ENCODE data around the gene OR5K1.
A peak's percentile ranks its signal among the peaks of the same experiment; 100 is the strongest.

The OR5K1 gene

DNA sequence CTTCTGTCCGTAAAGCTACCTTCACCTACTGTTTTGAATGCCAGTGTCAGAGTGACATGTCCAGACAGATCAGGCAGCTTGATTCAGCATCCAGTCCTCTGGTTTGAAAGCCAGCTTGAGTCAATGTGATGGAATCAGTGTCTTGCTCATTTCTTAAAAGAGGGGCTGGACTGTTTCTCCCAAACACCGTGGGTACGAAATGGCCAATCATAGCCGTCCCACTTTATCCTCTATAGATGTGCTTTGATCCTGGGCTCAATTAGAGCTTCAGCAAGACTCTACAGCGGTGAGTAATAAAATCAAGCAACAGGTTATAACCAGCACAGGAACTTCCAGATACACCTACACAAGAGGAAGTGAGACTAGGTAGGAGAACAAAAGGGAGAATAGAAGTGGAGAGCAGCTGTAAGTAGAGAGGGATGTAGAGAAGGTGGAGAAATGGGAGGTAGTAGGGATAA is 17.0 kb upstream of the OR5K1 start:
- no peaks in the 10 kb centered on the region for H3K9me3 ChIP-seq (ENCODE audit: severe bottlenecking)
- TF ChIP-seq, protein P1, sequence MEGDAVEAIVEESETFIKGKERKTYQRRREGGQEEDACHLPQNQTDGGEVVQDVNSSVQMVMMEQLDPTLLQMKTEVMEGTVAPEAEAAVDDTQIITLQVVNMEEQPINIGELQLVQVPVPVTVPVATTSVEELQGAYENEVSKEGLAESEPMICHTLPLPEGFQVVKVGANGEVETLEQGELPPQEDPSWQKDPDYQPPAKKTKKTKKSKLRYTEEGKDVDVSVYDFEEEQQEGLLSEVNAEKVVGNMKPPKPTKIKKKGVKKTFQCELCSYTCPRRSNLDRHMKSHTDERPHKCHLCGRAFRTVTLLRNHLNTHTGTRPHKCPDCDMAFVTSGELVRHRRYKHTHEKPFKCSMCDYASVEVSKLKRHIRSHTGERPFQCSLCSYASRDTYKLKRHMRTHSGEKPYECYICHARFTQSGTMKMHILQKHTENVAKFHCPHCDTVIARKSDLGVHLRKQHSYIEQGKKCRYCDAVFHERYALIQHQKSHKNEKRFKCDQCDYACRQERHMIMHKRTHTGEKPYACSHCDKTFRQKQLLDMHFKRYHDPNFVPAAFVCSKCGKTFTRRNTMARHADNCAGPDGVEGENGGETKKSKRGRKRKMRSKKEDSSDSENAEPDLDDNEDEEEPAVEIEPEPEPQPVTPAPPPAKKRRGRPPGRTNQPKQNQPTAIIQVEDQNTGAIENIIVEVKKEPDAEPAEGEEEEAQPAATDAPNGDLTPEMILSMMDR (IDR thresholded peaks at IDR 0.05; ENCODE audit: poor library complexity, severe bottlenecking): no peak
- peaks cover 23% of the 10 kb centered on the region for H3K4me1 ChIP-seq (ENCODE audit: insufficient read depth, poor library complexity, severe bottlenecking)
- ATAC-seq (ENCODE audit: low read depth) (peak; percentile 98), DNase-seq (ENCODE audit: low spot score) (peak; percentile 67)
- H3K36me3 ChIP-seq (ENCODE audit: low read depth): no peaks in the 10 kb centered on the region; the same call in 1 of the 2 replicates
- H3K27me3 ChIP-seq (ENCODE audit: insufficient read depth, poor library complexity, severe bottlenecking): no peaks in the 10 kb centered on the region
- H3K4me3 ChIP-seq (ENCODE audit: severe bottlenecking): no peak overlapping the region
- H3K27ac ChIP-seq (ENCODE audit: poor library complexity, severe bottlenecking): peak overlapping the region; percentile 61

DNA sequence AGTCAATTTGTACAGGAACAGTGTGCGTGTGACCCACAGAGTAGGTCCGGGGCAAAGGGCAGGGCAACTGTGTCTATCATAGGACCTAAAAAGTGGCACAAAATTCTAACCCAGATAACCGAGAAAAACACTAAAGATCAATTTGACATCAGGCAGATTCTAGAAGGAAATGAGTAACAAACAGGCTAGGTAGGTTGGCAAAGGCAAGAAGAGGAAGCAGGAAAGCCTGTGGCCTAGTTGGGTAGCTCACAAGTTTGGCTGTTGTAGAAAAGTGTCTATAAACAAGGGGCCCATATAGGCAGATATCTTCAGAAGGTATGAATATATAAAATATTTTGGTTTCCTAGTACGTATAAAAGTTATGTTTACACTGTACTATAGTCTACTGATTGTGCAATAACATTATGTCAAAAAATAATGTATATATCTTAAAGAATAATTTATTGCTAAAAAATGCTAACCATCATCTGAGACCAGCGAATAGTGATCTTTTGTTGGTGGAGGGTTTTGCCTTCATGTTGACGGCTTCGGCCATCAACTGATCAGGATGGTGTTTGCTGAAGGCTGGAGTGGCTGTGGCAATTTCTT is 13.3 kb upstream of the OR5K1 start:
- H3K36me3 ChIP-seq (ENCODE audit: low read depth): no peaks in the 10 kb centered on the region
- no peak for ATAC-seq (ENCODE audit: low read depth)
- H3K27ac ChIP-seq (ENCODE audit: poor library complexity, severe bottlenecking): no peak overlapping the region
- no peaks in the 10 kb centered on the region for H3K27me3 ChIP-seq (ENCODE audit: insufficient read depth, poor library complexity, severe bottlenecking)
- H3K9me3 ChIP-seq (ENCODE audit: severe bottlenecking): no peaks in the 10 kb centered on the region
- no peak for DNase-seq (ENCODE audit: low spot score)
- H3K4me1 ChIP-seq (ENCODE audit: insufficient read depth, poor library complexity, severe bottlenecking): peaks cover 23% of the 10 kb centered on the region
- no peak overlapping the region for H3K4me3 ChIP-seq (ENCODE audit: severe bottlenecking)
- TF ChIP-seq, protein P1 (IDR thresholded peaks at IDR 0.05; ENCODE audit: poor library complexity, severe bottlenecking): no peak

DNA sequence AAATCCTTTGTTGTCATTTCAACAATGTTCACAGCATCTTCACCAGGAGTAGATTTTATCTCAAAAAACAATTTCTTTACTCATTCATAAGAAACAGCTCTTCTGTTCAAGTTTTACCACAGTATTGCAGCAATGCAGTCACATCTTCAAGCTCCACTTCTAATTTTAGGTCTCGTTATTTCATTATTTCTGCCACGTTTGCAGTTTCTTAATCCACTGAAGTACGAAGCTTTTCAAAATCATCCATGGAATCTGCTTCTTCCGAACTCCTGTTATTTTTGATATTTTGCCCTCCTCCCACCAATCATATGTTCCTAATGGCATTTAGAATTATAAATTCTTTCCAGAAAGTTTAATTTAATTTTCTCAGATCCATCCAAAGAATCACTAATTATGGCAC is 12.6 kb upstream of the OR5K1 start:
- TF ChIP-seq, protein P1 (IDR thresholded peaks at IDR 0.05; ENCODE audit: poor library complexity, severe bottlenecking): no peak
- DNase-seq (ENCODE audit: low spot score) (no peak), ATAC-seq (ENCODE audit: low read depth) (no peak)
- no peaks in the 10 kb centered on the region for H3K36me3 ChIP-seq (ENCODE audit: low read depth)
- no peaks in the 10 kb centered on the region for H3K27me3 ChIP-seq (ENCODE audit: insufficient read depth, poor library complexity, severe bottlenecking)
- H3K4me1 ChIP-seq (ENCODE audit: insufficient read depth, poor library complexity, severe bottlenecking): peaks cover 19% of the 10 kb centered on the region
- no peak overlapping the region for H3K4me3 ChIP-seq (ENCODE audit: severe bottlenecking)
- H3K9me3 ChIP-seq (ENCODE audit: severe bottlenecking): no peaks in the 10 kb centered on the region
- H3K27ac ChIP-seq (ENCODE audit: poor library complexity, severe bottlenecking): no peak overlapping the region

DNA sequence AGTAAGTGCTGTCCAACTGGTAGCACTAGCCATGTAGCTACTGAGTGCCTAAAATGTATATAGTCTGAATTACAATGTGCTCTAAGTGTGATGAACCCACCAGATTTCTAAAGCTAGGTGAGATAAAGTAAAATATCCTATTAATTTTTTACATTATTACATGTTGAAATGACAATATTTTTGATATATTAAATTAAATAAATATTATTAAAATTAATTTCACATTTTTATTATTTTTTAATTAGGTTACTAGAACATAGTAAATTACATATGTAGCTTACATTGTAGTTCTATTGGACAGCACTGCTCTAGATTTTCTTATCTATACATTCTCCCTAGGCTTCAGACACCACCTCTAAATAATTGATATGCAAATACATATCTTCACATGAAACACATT is 9.2 kb upstream of the OR5K1 start:
- Histone ChIP-seq H3K36me3 (ENCODE audit: low read depth) (no peaks in the 10 kb centered on the region), H3K4me3 (ENCODE audit: severe bottlenecking) (no peak overlapping the region), H3K27ac (ENCODE audit: poor library complexity, severe bottlenecking) (no peak overlapping the region), H3K9me3 (ENCODE audit: severe bottlenecking) (no peaks in the 10 kb centered on the region), H3K4me1 (ENCODE audit: insufficient read depth, poor library complexity, severe bottlenecking) (no peaks in the 10 kb centered on the region), H3K27me3 (ENCODE audit: insufficient read depth, poor library complexity, severe bottlenecking) (no peaks in the 10 kb centered on the region)
- ATAC-seq (ENCODE audit: low read depth): no peak
- DNase-seq (ENCODE audit: low spot score): no peak
- TF ChIP-seq, protein P1 (IDR thresholded peaks at IDR 0.05; ENCODE audit: poor library complexity, severe bottlenecking): no peak

DNA sequence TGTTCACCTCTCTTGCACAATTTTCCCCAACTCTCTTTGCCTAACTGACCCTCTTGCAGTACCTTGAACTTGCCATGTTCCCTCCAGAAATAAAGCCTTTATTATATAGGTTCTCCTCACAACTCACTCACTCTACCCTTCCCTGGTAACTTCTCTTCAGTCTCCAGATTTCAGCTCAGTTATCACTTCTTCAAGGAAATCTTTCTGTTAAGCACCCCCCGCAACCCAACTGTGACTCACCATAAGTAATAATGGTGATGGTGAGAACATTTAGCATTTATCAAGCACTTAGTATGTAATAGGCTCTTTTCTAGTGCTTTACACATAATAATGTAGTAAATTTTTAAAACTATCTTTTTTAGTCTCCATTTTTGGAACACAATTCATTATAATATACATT is 8.1 kb upstream of the OR5K1 start:
- Histone ChIP-seq H3K4me1 (ENCODE audit: insufficient read depth, poor library complexity, severe bottlenecking) (no peaks in the 10 kb centered on the region), H3K36me3 (ENCODE audit: low read depth) (no peaks in the 10 kb centered on the region), H3K4me3 (ENCODE audit: severe bottlenecking) (no peak overlapping the region), H3K27ac (ENCODE audit: poor library complexity, severe bottlenecking) (no peak overlapping the region), H3K9me3 (ENCODE audit: severe bottlenecking) (no peaks in the 10 kb centered on the region), H3K27me3 (ENCODE audit: insufficient read depth, poor library complexity, severe bottlenecking) (no peaks in the 10 kb centered on the region)
- no peak for DNase-seq (ENCODE audit: low spot score)
- TF ChIP-seq, protein P1 (IDR thresholded peaks at IDR 0.05; ENCODE audit: poor library complexity, severe bottlenecking): no peak
- peak; percentile 38; the same call in 1 of the 3 replicates for ATAC-seq (ENCODE audit: low read depth)

Data from RWPE2 (cell line).